Sigmoid colon (tissue), 4 donors: ENCODE measurements around the gene TMOD1.

Experiments used
- CTCF ChIP-seq, 4 experiments: fragments of 450-650 bp in 3 of 4; fragments of 200-600 bp in 1 of 4; IDR thresholded peaks; one replicate each; pipeline ENCODE4 v1.5.1; 2016 to 2019; ENCODE audit warnings: antibody characterized with exemption in 4 of 4, mild to moderate bottlenecking in 3 of 4, moderate library complexity in 2 of 4
- EP300 ChIP-seq, 4 donors: sonication (generic); formaldehyde crosslinking; IDR thresholded peaks; one replicate each; pipeline ENCODE4 v1.6.1; 2017; ENCODE audit warnings: antibody characterized with exemption in 4 of 4
- POLR2A ChIP-seq, 2 donors: fragments of 450-650 bp; IDR thresholded peaks; one replicate each; pipeline ENCODE4 v1.6.1; 2016; ENCODE audit warnings: antibody characterized with exemption in 2 of 2, mild to moderate bottlenecking in 2 of 2, moderate library complexity in 2 of 2
- POLR2AphosphoS5 ChIP-seq, 4 donors: sonication (generic); formaldehyde crosslinking; IDR thresholded peaks; one replicate each; pipeline ENCODE4 v1.6.1; 2017; ENCODE audit warnings: antibody characterized with exemption in 4 of 4

- TF ChIP-seq CTCF (IDR thresholded peaks at IDR 0.05) = no peak
- no peak for TF ChIP-seq POLR2A (IDR thresholded peaks at IDR 0.05)
- no peak for TF ChIP-seq POLR2AphosphoS5 (IDR thresholded peaks at IDR 0.05)
- TF ChIP-seq EP300 (IDR thresholded peaks at IDR 0.05) = no peak
These were observed 124.2 kb downstream of the TMOD1 start for GRCh38 chr9:97625620-97626019.
